OCI-LY3 (cell line): ENCODE results near the gene YWHAB.

ENCODE experiments used
- H2AFZ ChIP-seq: fragments of 200-600, 300-600 bp; shearing (Covaris generic); 2 replicates; pipeline ENCODE4 v1.6.0; 2014; ENCODE audit warnings: antibody characterized with exemption, low read depth, low read length
- H3K27ac ChIP-seq: fragments of 200-600, 300-600 bp; sonication (generic); 2 replicates; pipeline ENCODE4 v1.5.1; 2014; ENCODE audit warnings: mild to moderate bottlenecking, low read length, moderate library complexity, mixed read lengths
- H3K27me3 ChIP-seq: fragments of 200-600, 300-600 bp; sonication (generic); 2 replicates; pipeline ENCODE4 v1.6.1; 2014; ENCODE audit warnings: low read depth, low read length, mixed read lengths
- H3K36me3 ChIP-seq: fragments of 200-600, 300-600 bp; sonication (generic); replicated peaks from 2 replicates; pipeline ENCODE3; 2014; ENCODE audit warnings: low read depth, low read length, mixed read lengths
- H3K4me1 ChIP-seq: fragments of 300-600, 200-600 bp; sonication (generic); 2 replicates; pipeline ENCODE4 v1.6.1; 2014; ENCODE audit warnings: low read length, mixed read lengths
- H3K4me2 ChIP-seq: fragments of 200-600, 300-600 bp; sonication (generic); 2 replicates; pipeline ENCODE4 v1.6.1; 2014; ENCODE audit warnings: low read length, mixed read lengths
- H3K4me3 ChIP-seq: fragments of 300-600, 200-600 bp; sonication (generic); 2 replicates; pipeline ENCODE4 v1.5.1; 2014; ENCODE audit warnings: antibody characterized with exemption, mild to moderate bottlenecking, low read length, moderate library complexity
- H3K79me2 ChIP-seq: fragments of 300-600, 200-600 bp; shearing (Covaris generic); 2 replicates; pipeline ENCODE4 v1.6.1; 2014; ENCODE audit warnings: mild to moderate bottlenecking, low read length, mixed read lengths
- H3K9ac ChIP-seq: fragments of 300-600, 200-600 bp; shearing (Covaris generic); 2 replicates; pipeline ENCODE4 v1.6.0; 2014; ENCODE audit warnings: mild to moderate bottlenecking, low read length, moderate library complexity
- H3K9me3 ChIP-seq: fragments of 200-600, 300-600 bp; shearing (Covaris generic); 2 replicates; pipeline ENCODE4 v1.6.1; 2014; ENCODE audit warnings: low read length, mixed read lengths; ENCODE audit not compliant: insufficient read depth
- H4K20me1 ChIP-seq: fragments of 200-600, 300-600 bp; sonication (generic); 2 replicates; pipeline ENCODE4 v1.6.1; 2016; ENCODE audit warnings: low read length, mixed read lengths; ENCODE audit not compliant: insufficient read depth
- EZH2phosphoT487 ChIP-seq: fragments of 200-600 bp; shearing (Covaris generic); IDR thresholded peaks from 2 replicates; pipeline ENCODE4 v1.6.1; 2018; ENCODE audit warnings: antibody characterized with exemption, mixed run types, low read depth
- TF ChIP-seq, protein P1 (sequence below): fragments of 200-600, 300-600 bp; sonication (generic); IDR thresholded peaks from 2 replicates; pipeline ENCODE4 v1.5.1; 2014; ENCODE audit warnings: antibody characterized with exemption, low read length, low read depth

YWHAB gene

DNA sequence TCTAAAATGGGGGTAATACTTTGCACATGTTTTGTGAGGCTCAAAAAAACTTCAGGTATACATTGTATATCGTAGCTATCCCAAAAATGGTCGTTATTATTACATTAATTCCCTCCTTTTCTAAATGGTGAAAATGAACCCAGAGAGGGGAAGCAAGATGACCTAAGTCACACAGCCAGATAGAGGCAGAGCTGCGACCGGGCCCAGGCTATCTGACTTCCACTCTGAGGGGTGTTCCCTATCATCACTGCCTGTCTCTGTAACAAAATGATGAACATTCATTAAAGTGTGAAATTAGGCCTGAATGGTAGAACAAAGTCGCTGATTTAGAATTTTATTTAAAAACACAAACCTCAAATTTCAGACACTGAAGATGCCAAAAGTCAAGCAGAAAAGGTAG is 46.0 kb upstream of the YWHAB start:
- H3K9me3 ChIP-seq = no peaks in the 10 kb centered on the region
- H2AFZ ChIP-seq = no peak overlapping the region
- no peak overlapping the region for H3K4me2 ChIP-seq
- no peaks in the 10 kb centered on the region for H3K4me1 ChIP-seq
- no peak overlapping the region for H3K27ac ChIP-seq
- H3K79me2 ChIP-seq = no peaks in the 10 kb centered on the region
- TF ChIP-seq, protein P1, sequence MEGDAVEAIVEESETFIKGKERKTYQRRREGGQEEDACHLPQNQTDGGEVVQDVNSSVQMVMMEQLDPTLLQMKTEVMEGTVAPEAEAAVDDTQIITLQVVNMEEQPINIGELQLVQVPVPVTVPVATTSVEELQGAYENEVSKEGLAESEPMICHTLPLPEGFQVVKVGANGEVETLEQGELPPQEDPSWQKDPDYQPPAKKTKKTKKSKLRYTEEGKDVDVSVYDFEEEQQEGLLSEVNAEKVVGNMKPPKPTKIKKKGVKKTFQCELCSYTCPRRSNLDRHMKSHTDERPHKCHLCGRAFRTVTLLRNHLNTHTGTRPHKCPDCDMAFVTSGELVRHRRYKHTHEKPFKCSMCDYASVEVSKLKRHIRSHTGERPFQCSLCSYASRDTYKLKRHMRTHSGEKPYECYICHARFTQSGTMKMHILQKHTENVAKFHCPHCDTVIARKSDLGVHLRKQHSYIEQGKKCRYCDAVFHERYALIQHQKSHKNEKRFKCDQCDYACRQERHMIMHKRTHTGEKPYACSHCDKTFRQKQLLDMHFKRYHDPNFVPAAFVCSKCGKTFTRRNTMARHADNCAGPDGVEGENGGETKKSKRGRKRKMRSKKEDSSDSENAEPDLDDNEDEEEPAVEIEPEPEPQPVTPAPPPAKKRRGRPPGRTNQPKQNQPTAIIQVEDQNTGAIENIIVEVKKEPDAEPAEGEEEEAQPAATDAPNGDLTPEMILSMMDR = no peak
- no peak for TF ChIP-seq EZH2phosphoT487
- no peak overlapping the region for H3K4me3 ChIP-seq
- H3K9ac ChIP-seq = no peak overlapping the region
- H3K27me3 ChIP-seq = peaks cover 69% of the 10 kb centered on the region
- no peaks in the 10 kb centered on the region for H3K36me3 ChIP-seq
- H4K20me1 ChIP-seq = no peaks in the 10 kb centered on the region; the same call in 1 of the 2 replicates

DNA sequence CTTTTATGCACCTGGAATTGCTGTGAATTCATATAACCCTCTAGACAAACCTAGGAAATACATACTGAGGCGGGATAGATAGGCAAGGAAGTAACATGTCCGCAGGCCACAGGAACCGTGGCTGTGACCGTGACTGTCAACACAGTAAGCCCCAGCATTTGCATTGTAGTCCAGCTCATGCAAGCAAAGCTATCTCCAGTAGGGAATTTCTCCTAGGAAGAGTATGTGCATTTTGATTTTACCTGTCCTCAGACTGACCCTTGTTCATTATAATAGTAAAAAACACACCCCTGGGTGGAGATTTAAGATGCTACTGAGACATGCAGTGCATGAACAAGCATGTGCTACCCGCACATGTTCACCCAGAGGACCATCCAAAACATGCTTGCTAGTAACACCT is 44.7 kb upstream of the YWHAB start:
- H3K4me3 ChIP-seq = no peak overlapping the region
- no peaks in the 10 kb centered on the region for H3K79me2 ChIP-seq
- TF ChIP-seq EZH2phosphoT487 = no peak
- TF ChIP-seq, protein P1 = no peak
- no peak overlapping the region for H2AFZ ChIP-seq
- no peak overlapping the region for H3K9ac ChIP-seq
- peaks cover 61% of the 10 kb centered on the region for H3K27me3 ChIP-seq
- H3K4me2 ChIP-seq = no peak overlapping the region
- H4K20me1 ChIP-seq = no peaks in the 10 kb centered on the region; the same call in 1 of the 2 replicates
- no peak overlapping the region for H3K27ac ChIP-seq
- no peaks in the 10 kb centered on the region for H3K4me1 ChIP-seq
- H3K9me3 ChIP-seq = no peaks in the 10 kb centered on the region
- no peaks in the 10 kb centered on the region for H3K36me3 ChIP-seq

DNA sequence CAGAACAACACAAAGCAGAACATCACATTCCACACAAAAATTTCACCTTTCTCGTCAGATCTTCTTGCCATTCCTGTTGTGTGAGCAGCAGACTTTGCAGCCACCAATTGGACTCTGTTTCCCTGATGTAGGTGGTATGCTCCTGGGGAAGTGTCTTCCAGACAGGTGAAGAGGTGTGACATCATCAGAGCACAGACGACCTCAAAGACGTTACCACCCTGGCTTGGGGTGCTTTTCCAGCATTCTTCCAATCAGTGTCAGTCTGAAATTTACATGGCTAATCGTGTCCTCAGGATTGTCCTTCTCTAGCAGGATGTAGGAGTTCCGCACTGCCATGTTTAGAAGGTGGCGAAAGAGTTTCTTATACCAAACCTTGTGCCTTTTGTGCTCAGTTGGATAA is 43.5 kb upstream of the YWHAB start:
- Histone ChIP-seq H3K36me3 (no peaks in the 10 kb centered on the region), H3K9ac (no peak overlapping the region), H3K4me1 (no peaks in the 10 kb centered on the region), H3K4me3 (no peak overlapping the region), H4K20me1 (no peaks in the 10 kb centered on the region), H2AFZ (no peak overlapping the region), H3K4me2 (no peak overlapping the region), H3K9me3 (no peaks in the 10 kb centered on the region), H3K27me3 (peaks cover 56% of the 10 kb centered on the region), H3K27ac (no peak overlapping the region), H3K79me2 (no peaks in the 10 kb centered on the region)
- no peak for TF ChIP-seq EZH2phosphoT487
- TF ChIP-seq, protein P1 = no peak

DNA sequence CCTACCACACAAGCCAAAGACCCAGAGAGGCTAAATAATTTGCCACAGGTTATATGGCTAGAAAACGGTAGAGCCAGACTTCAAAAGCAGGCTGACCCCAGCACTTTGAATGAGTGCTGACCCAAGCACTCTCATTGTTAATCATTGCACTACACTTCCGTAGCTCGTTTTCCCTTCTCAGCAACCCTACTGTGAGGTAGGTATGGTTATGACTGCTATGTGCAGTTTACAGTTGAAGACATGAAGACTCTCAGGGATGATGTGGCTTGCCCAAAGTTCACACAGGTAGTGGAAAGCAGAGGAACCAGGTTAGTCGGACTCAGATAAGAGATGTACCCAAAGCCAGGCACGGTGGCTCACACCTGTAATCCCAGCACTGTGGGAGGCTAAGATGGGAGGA is 41.6 kb upstream of the YWHAB start:
- TF ChIP-seq, protein P1 = no peak
- no peak for TF ChIP-seq EZH2phosphoT487
- peaks cover 45% of the 10 kb centered on the region for H3K27me3 ChIP-seq
- H3K36me3 ChIP-seq = no peaks in the 10 kb centered on the region
- H2AFZ ChIP-seq = no peak overlapping the region
- H3K9ac ChIP-seq = no peak overlapping the region
- no peaks in the 10 kb centered on the region for H4K20me1 ChIP-seq
- no peak overlapping the region for H3K4me2 ChIP-seq
- no peaks in the 10 kb centered on the region for H3K9me3 ChIP-seq
- no peaks in the 10 kb centered on the region for H3K79me2 ChIP-seq
- H3K4me3 ChIP-seq = no peak overlapping the region
- H3K4me1 ChIP-seq = no peaks in the 10 kb centered on the region
- no peak overlapping the region for H3K27ac ChIP-seq
